Skin of body (tissue), 2 donors: ENCODE results near the gene HSD11B2. TPM values are rescaled to one million over a fixed set of nuclear protein-coding genes. Genes with fewer than 3 reads are reported as not detected.

Source experiments
- DNase-seq: peaks from one replicate; lab custom pipeline; 2025; lab: John Stamatoyannopoulos, UW
- total RNA-seq: library from RNA; depleted of rRNA; stranded (reverse); fragments of >200 nt; gene quantifications from one replicate; pipeline ENCODE4 v1.2.3, GENCODE V29; 2014

Gene HSD11B2
- total RNA-seq, 1 donor from 2014 or later, result 7.5 TPM

DNA sequence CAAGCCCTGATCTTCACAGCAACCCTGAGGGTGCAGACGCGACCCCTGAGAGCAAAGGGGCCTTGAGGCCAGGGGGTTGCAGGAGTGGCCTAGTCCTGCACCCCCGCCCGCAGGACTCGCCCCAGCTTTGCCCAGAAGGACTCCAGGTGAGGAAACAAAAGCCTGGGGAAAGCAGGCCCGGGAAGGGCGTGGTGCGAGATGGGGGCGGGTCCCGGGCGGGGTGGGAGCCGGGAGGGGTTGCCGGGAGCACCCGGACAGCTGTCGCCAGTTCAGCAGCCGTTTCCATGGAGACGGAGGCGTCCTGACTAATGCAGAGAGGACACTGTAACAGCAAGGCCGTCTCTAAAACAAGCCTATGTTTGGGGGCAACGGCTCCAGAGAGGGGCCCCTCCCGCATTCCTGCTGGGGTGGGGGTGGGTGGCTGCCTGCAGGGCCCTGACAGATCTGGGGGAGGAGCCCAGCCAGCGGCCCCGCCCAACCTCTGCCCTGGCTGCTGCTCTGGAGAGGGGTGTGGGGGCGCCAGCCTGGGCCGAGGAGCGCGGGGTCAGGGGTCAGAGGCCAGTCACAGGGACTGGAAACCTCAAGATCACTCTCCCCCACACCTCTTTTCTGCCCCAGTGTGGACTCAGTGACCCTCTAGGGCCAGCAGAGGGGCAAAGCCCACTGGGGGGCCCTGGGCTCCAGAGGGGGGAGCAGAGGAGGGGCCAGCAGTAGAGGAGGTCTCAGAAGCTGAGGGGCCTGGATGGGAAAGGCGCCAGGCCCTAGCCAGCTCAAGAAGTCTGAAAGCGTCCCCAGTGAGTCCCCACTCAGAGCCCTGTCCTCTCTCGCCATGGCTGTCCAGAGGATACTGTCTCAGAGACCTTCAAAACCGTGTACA lies 34.5 kb upstream of the HSD11B2 start:
- DNase-seq, result peak; percentile 79

- DNase-seq, result peak; percentile 32
These were observed 33.7 kb upstream of the HSD11B2 start for GRCh38 chr16:67397036-67397801.

- no peak for DNase-seq
These were observed 32.9 kb upstream of the HSD11B2 start for GRCh38 chr16:67397812-67398545.

DNA sequence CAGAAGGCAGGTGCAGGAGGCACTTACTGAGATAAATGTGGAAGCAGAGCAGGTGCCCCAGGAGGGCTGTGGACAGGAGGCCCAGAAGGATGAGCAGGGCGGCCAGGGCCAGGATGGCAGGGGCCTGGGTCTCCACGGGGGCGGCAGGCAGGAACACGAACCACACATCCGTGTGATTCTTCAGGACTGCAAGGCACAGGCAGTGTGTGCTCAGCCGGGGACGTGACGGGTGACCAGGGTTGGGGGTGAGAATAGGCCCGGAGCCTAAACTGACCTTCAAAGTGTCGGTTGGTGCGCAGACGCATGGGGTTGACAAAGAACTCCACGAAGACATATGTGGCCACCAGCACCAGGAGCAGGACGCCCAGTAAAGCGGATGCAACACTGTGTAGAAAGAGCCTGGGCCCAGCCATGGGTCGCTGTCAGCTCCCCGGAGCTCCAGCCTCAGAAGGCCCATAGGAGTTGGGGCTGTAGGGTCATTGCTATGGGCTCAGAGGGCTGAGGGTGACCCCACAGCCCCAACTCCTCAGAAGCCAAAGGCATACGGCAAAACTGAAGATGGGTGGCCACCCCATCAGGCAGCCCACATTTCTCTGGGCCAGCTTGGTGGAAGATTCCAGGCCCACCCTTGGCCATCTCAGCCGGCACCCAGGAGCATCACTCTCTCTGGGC lies 32.2 kb upstream of the HSD11B2 start:
- no peak for DNase-seq

- DNase-seq, result no peak
These were observed 31.6 kb upstream of the HSD11B2 start for GRCh38 chr16:67399218-67399733.

GRCh38 chr16:67399749-67400704 lies 30.9 kb upstream of the HSD11B2 start:
- no peak for DNase-seq

GRCh38 chr16:67400901-67401300 lies 30.0 kb upstream of the HSD11B2 start:
- no peak for DNase-seq

GRCh38 chr16:67403976-67404555 lies 26.9 kb upstream of the HSD11B2 start:
- DNase-seq, result no peak

DNA sequence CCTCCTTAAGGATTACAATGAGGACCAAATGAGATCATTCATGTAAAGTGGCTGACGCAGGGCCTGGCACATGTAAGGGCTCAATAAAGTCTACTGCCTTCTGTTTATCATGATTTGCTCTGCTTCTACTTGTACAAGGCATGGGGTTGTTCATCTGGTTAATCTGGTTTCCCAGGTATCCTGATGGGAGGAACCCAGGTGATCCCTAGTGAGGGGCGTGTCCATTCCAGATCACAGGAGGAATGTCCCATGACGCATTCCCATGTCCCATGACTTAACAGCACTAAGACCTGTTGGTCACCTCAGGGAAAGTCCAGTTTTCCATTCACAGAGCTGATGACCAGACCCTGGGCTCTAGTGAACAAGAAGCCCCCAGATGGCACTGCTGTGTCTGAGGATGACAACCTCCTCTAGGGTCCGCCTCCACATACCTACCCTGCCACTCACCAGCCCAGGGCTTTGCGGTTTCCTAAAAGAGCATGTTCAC lies 26.1 kb upstream of the HSD11B2 start:
- DNase-seq, result no peak

DNA sequence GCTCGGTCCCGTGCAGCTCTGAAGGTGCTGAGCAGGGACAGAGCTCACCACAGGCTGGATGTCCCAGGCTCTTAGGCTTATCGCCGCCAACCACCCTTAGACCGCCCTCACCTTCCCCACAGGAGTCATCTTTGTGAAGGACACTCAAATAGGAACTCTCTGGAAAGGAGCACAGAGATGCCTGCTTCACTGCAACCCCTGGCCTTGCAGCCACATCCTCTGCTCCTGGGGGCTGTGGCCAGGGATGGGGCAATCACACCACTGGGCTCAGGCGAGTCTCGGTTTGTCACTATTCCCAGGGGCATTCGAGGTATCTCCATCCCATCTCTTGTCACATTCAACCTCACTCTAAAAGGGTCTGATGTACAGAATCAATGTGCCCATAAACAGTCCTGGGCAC lies 25.6 kb upstream of the HSD11B2 start:
- no peak for DNase-seq

GRCh38 chr16:67406111-67406971 lies 24.6 kb upstream of the HSD11B2 start:
- peak; percentile 93 for DNase-seq

DNA sequence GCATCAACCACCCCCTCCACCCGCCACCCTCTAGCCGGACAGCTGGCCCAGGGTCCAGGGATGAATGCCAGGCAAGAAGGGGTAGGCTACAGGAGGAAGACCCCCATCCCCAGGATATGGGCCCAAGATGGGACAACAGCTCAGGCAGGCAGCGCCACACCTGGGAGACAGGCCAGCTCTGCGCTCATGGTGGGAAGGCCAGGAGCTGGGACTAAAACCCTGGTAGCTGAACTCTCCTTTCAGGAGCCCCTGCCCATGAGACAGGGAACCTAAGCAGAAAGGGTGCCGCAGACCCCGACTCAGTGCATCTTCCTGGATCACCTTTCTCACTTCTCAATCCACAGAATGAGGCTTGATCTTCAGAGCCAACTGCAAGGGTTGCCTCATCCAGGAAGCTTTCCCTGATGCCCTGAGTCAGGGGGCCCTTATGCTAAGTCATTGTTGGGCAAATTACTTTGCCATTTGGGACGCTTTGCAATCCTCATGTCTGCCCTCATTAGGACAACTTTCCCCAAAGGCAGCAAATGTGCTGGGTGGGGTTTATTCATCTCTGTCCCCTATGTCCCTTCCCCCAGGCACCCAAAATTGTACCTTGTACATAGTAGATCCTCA lies 23.6 kb upstream of the HSD11B2 start:
- no peak for DNase-seq

- DNase-seq, result no peak
These were observed 23.0 kb upstream of the HSD11B2 start for GRCh38 chr16:67407788-67408452.

- DNase-seq, result no peak
These were observed 21.3 kb upstream of the HSD11B2 start for GRCh38 chr16:67409631-67410030.

DNA sequence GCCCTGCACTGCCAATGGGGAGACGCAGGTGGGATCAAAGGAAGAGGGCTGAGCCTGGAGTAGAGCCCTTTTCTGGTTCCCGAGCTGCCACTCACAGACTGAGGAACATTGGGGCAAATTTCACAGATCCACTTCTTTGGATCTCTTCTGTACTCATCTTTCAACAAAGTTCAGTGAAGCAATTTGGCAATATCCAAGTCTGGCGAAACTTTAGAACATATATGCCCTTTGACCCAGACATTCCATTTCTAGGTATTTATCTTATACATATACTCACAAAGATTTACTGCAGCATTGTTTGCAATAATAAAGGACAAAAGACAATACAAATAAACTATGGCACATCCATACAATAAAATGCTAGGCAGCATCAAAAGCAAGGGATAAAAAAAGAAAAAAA lies 19.6 kb upstream of the HSD11B2 start:
- no peak for DNase-seq

DNA sequence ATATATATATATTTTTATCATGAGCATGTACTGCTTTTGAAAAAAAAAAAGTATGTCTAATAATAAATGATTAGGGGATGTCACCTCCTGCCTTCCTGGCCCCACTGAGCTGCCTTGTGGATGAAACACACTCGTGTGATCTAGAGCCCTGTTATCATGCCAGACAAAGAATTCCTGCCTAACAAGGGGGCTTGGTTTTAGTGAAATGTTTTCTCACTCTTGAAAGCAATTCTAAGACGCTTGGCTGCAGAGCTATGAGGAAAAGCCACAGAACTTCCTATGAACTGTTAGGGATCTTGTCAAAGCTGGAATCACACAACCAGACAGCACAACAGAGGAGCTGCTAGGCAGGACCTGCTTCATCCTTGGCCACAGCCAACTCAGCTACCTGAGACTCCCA lies 18.6 kb upstream of the HSD11B2 start:
- no peak for DNase-seq
